HCT116 (cell line): ENCODE results near the gene ATAD3A. TPM values are rescaled to one million over a fixed set of nuclear protein-coding genes. Genes with fewer than 3 reads are reported as not detected.

Experiments used
- ATAC-seq: fragments of 200-7000 bp; cut with Tn5 transposase; 2 replicates; pipeline ENCODE4 v1.9.1; 2020; ENCODE audit warnings: mild to moderate bottlenecking, moderate library complexity
- BruUV-seq: library from RNA; stranded (reverse); fragments of 400-500 nt; replicated peaks from 2 replicates; lab custom pipeline; 2021; lab: Mats Ljungman, UMichigan
- CTCF ChIA-PET: fragments of 300-600 bp; sonication (Branson Sonifier 250); formaldehyde crosslinking; loops from one replicate; lab custom pipeline; 2021; ENCODE audit warnings: antibody characterized with exemption; lab: Charles Lee
- POLR2A ChIA-PET: fragments of 300-600, 350-600 bp; sonication (Branson Sonifier 250); formaldehyde crosslinking; loops from one replicate; lab custom pipeline; 2021; ENCODE audit warnings: antibody characterized with exemption; lab: Charles Lee
- RAD21 ChIA-PET, 2 experiments: fragments of 300-600 bp; sonication (Branson Sonifier 250); formaldehyde crosslinking; loops; one replicate each; lab custom pipeline; 2023; ENCODE audit warnings: low total read pairs in 2 of 2; ENCODE audit not compliant: uncharacterized antibody in 2 of 2, unreplicated experiment in 2 of 2, low non-redundant PET in 1 of 2; lab: Charles Lee
- DNase-seq: peaks from one replicate; pipeline ENCODE4 v3.0.0-alpha.2; 2010; ENCODE audit warnings: low read depth, low spot score
- H2AFZ ChIP-seq: fragments of 200-600 bp; shearing (Covaris generic), sonication (generic); 2 replicates; pipeline ENCODE4 v1.6.1; 2017; ENCODE audit warnings: low read depth, mixed run types, mixed read lengths, antibody characterized with exemption, low read length; ENCODE audit not compliant: poor library complexity, severe bottlenecking
- H3K27ac ChIP-seq: 2 replicates; pipeline ENCODE4 v1.5.1; 2012; ENCODE audit warnings: low read depth, low read length
- H3K27me3 ChIP-seq: fragments of 200-600 bp; sonication (generic); 2 replicates; pipeline ENCODE4 v1.6.1; 2016; ENCODE audit warnings: mixed run types, low read length, mixed read lengths; ENCODE audit not compliant: insufficient read depth
- H3K36me3 ChIP-seq, 2 experiments: fragments of 200-500 bp in 1 of 2; fragments of 200-600 bp in 1 of 2; sonication (Bioruptor generic) in 1 of 2; sonication (generic) in 1 of 2; 2 replicates each; pipeline versions ENCODE4 v1.5.1 to v1.6.1; 2014 to 2016; ENCODE audit warnings: low read length in 2 of 2, inconsistent platforms in 1 of 2, mixed read lengths in 1 of 2, mixed run types in 1 of 2; ENCODE audit not compliant: insufficient read depth in 2 of 2, control insufficient read depth in 1 of 2
- H3K4me1 ChIP-seq, 2 experiments: fragments of 200-600 bp in 1 of 2; sonication (generic) in 1 of 2; 2 replicates each; pipeline versions ENCODE4 v1.5.1 to v1.6.1; 2012 to 2017; ENCODE audit warnings: low read length in 2 of 2, inconsistent platforms in 1 of 2, mild to moderate bottlenecking in 1 of 2, mixed read lengths in 1 of 2, mixed run types in 1 of 2, moderate library complexity in 1 of 2; ENCODE audit not compliant: insufficient read depth in 2 of 2, control insufficient read depth in 1 of 2
- H3K4me2 ChIP-seq: fragments of 200-600 bp; sonication (generic); 2 replicates; pipeline ENCODE4 v1.6.1; 2017; ENCODE audit warnings: mixed run types, low read length, mixed read lengths
- H3K4me3 ChIP-seq, 2 experiments: fragments of 200-600 bp in 1 of 2; sonication (generic) in 1 of 2; replicated peaks in 1 of 2; 2 replicates each; pipeline ENCODE4 v1.5.1; 2011 to 2016; ENCODE audit warnings: low read length in 2 of 2, control low read depth in 1 of 2, low read depth in 1 of 2, mild to moderate bottlenecking in 1 of 2, mixed read lengths in 1 of 2, mixed run types in 1 of 2
- H3K79me2 ChIP-seq: fragments of 200-600 bp; sonication (generic); 2 replicates; pipeline ENCODE4 v1.6.1; 2017; ENCODE audit warnings: mild to moderate bottlenecking, mixed run types, low read length, moderate library complexity, mixed read lengths; ENCODE audit not compliant: insufficient read depth
- H3K9ac ChIP-seq: fragments of 200-600 bp; sonication (generic); 2 replicates; pipeline ENCODE4 v1.6.1; 2016; ENCODE audit warnings: low read length, mixed read lengths
- H3K9me2 ChIP-seq: fragments of 200-600 bp; sonication (generic), shearing (Covaris generic); 2 replicates; pipeline ENCODE4 v1.6.1; 2017; ENCODE audit warnings: mixed run types, mild to moderate bottlenecking, moderate library complexity; ENCODE audit not compliant: insufficient read depth
- H3K9me3 ChIP-seq, 2 experiments: fragments of 200-500 bp in 1 of 2; fragments of 200-600 bp in 1 of 2; sonication (Bioruptor generic) in 1 of 2; sonication (generic) in 1 of 2; 2 replicates each; pipeline ENCODE4 v1.6.1; 2014 to 2017; ENCODE audit warnings: low read length in 2 of 2, mixed read lengths in 2 of 2, inconsistent platforms in 1 of 2, low read depth in 1 of 2, mild to moderate bottlenecking in 1 of 2, mixed run types in 1 of 2, moderate library complexity in 1 of 2; ENCODE audit not compliant: control insufficient read depth in 1 of 2, insufficient read depth in 1 of 2
- H4K20me1 ChIP-seq: fragments of 200-600 bp; sonication (generic), shearing (Covaris generic); 2 replicates; pipeline ENCODE4 v1.6.1; 2017; ENCODE audit warnings: mixed run types, mild to moderate bottlenecking, moderate library complexity; ENCODE audit not compliant: insufficient read depth
- CEBPB ChIP-seq: IDR thresholded peaks from 2 replicates; pipeline ENCODE4 v1.6.1; 2012; ENCODE audit warnings: low read depth
- CTCF ChIP-seq, 3 experiments: fragments of 200-600 bp in 1 of 3; sonication (generic) in 1 of 3; IDR thresholded peaks in 2 of 3; conservative IDR thresholded peaks in 1 of 3; 2 replicates each; pipeline ENCODE4 v1.5.1; 2012 to 2017; ENCODE audit warnings: low read depth in 2 of 3, low read length in 2 of 3, antibody characterized with exemption in 1 of 3, borderline replicate concordance in 1 of 3, control low read depth in 1 of 3, mild to moderate bottlenecking in 1 of 3, mixed read lengths in 1 of 3, mixed run types in 1 of 3, moderate library complexity in 1 of 3; ENCODE audit not compliant: insufficient read depth in 1 of 3
- EZH2 ChIP-seq: fragments of 200-600 bp; sonication (generic); IDR thresholded peaks from 2 replicates; pipeline ENCODE4 v1.6.1; 2017; ENCODE audit warnings: antibody characterized with exemption, mixed run types
- FOSL1 ChIP-seq: IDR thresholded peaks from 2 replicates; pipeline ENCODE4 v1.6.1; 2012; ENCODE audit warnings: low read depth
- JUND ChIP-seq: IDR thresholded peaks from 2 replicates; pipeline ENCODE4 v1.6.1; 2012
- MAX ChIP-seq: IDR thresholded peaks from 2 replicates; pipeline ENCODE4 v1.6.1; 2012
- POLR2AphosphoS5 ChIP-seq: IDR thresholded peaks from 2 replicates; pipeline ENCODE4 v1.6.1; 2011; ENCODE audit warnings: mild to moderate bottlenecking, low read depth, low read length, moderate library complexity
- RAD21 ChIP-seq: IDR thresholded peaks from 2 replicates; pipeline ENCODE4 v1.6.1; 2012; ENCODE audit warnings: low read depth, mild to moderate bottlenecking
- SRF ChIP-seq: IDR thresholded peaks from 2 replicates; pipeline ENCODE4 v1.6.1; 2012; ENCODE audit warnings: low read depth
- ZFX ChIP-seq: fragments of 450-650 bp; IDR thresholded peaks from 2 replicates; pipeline ENCODE4 v1.6.1; 2017
- ZNF274 ChIP-seq: fragments of 200-500 bp; sonication (Bioruptor generic); IDR thresholded peaks from 2 replicates; pipeline ENCODE4 v1.6.1; 2014; ENCODE audit warnings: mild to moderate bottlenecking, low read depth, low read length, inconsistent platforms
- intact Hi-C: fragments of 100-400 bp; cut with micrococcal nuclease; formaldehyde crosslinking; loops from 2 replicates; pipeline ENCODE4 v1.10.0; 2022
- total RNA-seq: library from RNA; stranded (reverse); gene quantifications from one replicate; pipeline ENCODE4 v1.2.1, GENCODE V29; 2021; ENCODE audit not compliant: unreplicated experiment

ATAD3A gene
- total RNA-seq, 1 experiment from 2014 or later, result 92.3 TPM

- TF ChIP-seq ZNF274 (no peak), FOSL1 (no peak), POLR2AphosphoS5 (peak; percentile 93), RAD21 (no peak), CEBPB (no peak), CTCF (IDR thresholded peaks at IDR 0.05 in 2 of 3, conservative IDR thresholded peaks at IDR 0.05 in 1 of 3; ENCODE audit: borderline replicate concordance in 1 of 3, insufficient read depth in 1 of 3, low read depth in 2 of 3, low read length in 2 of 3) (no peak), EZH2 (no peak), MAX (peak; percentile 81), ZFX (peak; percentile 95)
These were observed 63.0 kb downstream of the ATAD3A start, which contains the start of gene SSU72 (continued) for GRCh38 chr1:1574721-1575537.

- H3K9ac ChIP-seq, result no peak overlapping the region
- CTCF ChIA-PET, result no interaction called here
- BruUV-seq, result no TSS peak
- DNase-seq (no peak), ATAC-seq (no peak)
- no peak overlapping the region for H2AFZ ChIP-seq
- H3K4me3 ChIP-seq, result no peak overlapping the region
- no peak overlapping the region for H3K27ac ChIP-seq
- peaks cover 0 to 5% of the 10 kb centered on the region in 2 experiments; a peak in 3 of 4 replicates for H3K36me3 ChIP-seq
- peaks cover 19% of the 10 kb centered on the region for H3K79me2 ChIP-seq
- no peaks in the 10 kb centered on the region for H3K9me3 ChIP-seq
- H3K4me1 ChIP-seq, result peaks cover 16 to 22% of the 10 kb centered on the region in 2 experiments
- H4K20me1 ChIP-seq, result no peaks in the 10 kb centered on the region
- RAD21 ChIA-PET, result no interaction called here
- H3K9me2 ChIP-seq, result no peaks in the 10 kb centered on the region
- no peaks in the 10 kb centered on the region for H3K27me3 ChIP-seq
- POLR2A ChIA-PET, result no interaction called here
- intact Hi-C loops, result no loop called here
- TF ChIP-seq JUND, result no peak
- no peak for TF ChIP-seq MAX
- no peak for TF ChIP-seq FOSL1
- no peak for TF ChIP-seq EZH2
- no peak for TF ChIP-seq SRF
- no peak overlapping the region for H3K4me2 ChIP-seq
These were observed 65.5 kb downstream of the ATAD3A start for GRCh38 chr1:1577367-1578011.
